Subcutaneous adipose tissue (tissue), 4 donors: ENCODE data around the gene OR5K2. TPM values are rescaled to one million over a fixed set of nuclear protein-coding genes. Genes with fewer than 3 reads are reported as not detected.

ENCODE experiments used
- total RNA-seq, 4 donors: library from RNA; depleted of rRNA; stranded (reverse); fragments of >200 nt; gene quantifications; one replicate each; pipeline ENCODE4 v1.1.0, GENCODE V29; 2016
- TF ChIP-seq, protein P1 (sequence below): fragments of 450-650 bp; IDR thresholded peaks from one replicate; pipeline ENCODE4 v1.5.1; 2016; ENCODE audit warnings: low read depth, mild to moderate bottlenecking, control low read depth, antibody characterized with exemption, moderate library complexity

The OR5K2 gene
- total RNA-seq, result not detected

DNA sequence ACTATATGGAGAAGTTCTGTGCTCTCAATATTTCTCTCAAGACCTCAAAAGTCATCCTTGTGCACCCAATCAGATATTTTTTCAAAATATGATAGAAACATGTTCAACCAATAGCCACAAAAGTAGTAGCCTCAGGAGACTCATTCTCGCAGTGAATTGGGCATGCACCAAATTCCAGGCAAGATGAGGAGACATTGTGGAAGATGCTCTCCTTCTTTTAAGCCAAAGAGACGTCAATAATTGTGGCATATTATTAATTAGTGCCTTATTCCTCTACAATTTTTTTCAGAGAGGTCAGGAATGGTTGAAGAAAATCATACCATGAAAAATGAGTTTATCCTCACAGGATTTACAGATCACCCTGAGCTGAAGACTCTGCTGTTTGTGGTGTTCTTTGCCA lies at the start of gene OR5K2:
OR5K2 (plus strand) TSS at position 301 of the 400 bp plus-strand sequence; CDS start at position 301, 0 bp downstream.
- TF ChIP-seq, protein P1, sequence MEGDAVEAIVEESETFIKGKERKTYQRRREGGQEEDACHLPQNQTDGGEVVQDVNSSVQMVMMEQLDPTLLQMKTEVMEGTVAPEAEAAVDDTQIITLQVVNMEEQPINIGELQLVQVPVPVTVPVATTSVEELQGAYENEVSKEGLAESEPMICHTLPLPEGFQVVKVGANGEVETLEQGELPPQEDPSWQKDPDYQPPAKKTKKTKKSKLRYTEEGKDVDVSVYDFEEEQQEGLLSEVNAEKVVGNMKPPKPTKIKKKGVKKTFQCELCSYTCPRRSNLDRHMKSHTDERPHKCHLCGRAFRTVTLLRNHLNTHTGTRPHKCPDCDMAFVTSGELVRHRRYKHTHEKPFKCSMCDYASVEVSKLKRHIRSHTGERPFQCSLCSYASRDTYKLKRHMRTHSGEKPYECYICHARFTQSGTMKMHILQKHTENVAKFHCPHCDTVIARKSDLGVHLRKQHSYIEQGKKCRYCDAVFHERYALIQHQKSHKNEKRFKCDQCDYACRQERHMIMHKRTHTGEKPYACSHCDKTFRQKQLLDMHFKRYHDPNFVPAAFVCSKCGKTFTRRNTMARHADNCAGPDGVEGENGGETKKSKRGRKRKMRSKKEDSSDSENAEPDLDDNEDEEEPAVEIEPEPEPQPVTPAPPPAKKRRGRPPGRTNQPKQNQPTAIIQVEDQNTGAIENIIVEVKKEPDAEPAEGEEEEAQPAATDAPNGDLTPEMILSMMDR, result no peak

DNA sequence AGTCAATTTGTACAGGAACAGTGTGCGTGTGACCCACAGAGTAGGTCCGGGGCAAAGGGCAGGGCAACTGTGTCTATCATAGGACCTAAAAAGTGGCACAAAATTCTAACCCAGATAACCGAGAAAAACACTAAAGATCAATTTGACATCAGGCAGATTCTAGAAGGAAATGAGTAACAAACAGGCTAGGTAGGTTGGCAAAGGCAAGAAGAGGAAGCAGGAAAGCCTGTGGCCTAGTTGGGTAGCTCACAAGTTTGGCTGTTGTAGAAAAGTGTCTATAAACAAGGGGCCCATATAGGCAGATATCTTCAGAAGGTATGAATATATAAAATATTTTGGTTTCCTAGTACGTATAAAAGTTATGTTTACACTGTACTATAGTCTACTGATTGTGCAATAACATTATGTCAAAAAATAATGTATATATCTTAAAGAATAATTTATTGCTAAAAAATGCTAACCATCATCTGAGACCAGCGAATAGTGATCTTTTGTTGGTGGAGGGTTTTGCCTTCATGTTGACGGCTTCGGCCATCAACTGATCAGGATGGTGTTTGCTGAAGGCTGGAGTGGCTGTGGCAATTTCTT lies 47.8 kb upstream of the OR5K2 start:
- TF ChIP-seq, protein P1, result no peak

DNA sequence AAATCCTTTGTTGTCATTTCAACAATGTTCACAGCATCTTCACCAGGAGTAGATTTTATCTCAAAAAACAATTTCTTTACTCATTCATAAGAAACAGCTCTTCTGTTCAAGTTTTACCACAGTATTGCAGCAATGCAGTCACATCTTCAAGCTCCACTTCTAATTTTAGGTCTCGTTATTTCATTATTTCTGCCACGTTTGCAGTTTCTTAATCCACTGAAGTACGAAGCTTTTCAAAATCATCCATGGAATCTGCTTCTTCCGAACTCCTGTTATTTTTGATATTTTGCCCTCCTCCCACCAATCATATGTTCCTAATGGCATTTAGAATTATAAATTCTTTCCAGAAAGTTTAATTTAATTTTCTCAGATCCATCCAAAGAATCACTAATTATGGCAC lies 47.1 kb upstream of the OR5K2 start:
- TF ChIP-seq, protein P1, result no peak

DNA sequence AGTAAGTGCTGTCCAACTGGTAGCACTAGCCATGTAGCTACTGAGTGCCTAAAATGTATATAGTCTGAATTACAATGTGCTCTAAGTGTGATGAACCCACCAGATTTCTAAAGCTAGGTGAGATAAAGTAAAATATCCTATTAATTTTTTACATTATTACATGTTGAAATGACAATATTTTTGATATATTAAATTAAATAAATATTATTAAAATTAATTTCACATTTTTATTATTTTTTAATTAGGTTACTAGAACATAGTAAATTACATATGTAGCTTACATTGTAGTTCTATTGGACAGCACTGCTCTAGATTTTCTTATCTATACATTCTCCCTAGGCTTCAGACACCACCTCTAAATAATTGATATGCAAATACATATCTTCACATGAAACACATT lies 43.7 kb upstream of the OR5K2 start:
- TF ChIP-seq, protein P1, result no peak

DNA sequence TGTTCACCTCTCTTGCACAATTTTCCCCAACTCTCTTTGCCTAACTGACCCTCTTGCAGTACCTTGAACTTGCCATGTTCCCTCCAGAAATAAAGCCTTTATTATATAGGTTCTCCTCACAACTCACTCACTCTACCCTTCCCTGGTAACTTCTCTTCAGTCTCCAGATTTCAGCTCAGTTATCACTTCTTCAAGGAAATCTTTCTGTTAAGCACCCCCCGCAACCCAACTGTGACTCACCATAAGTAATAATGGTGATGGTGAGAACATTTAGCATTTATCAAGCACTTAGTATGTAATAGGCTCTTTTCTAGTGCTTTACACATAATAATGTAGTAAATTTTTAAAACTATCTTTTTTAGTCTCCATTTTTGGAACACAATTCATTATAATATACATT lies 42.6 kb upstream of the OR5K2 start:
- TF ChIP-seq, protein P1, result no peak

DNA sequence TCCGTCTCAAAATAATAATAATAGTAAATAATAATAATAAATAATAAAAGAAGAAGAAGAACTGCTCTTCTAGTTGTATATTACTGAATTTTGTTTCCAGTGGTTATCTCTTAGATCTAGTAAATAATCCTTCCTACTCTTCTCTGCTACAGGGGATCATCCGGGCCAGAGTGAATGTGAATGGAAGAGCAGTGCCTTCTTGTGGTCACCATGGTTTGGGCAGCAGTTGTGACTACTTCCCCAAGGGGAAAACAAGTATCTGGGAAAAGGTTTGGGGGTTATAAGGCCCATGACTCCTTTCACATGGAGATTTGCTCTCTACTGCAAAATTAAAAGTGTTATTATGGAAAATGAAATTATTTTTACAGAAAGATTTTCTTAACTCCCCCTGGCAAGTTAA lies 39.9 kb upstream of the OR5K2 start:
- TF ChIP-seq, protein P1, result no peak

DNA sequence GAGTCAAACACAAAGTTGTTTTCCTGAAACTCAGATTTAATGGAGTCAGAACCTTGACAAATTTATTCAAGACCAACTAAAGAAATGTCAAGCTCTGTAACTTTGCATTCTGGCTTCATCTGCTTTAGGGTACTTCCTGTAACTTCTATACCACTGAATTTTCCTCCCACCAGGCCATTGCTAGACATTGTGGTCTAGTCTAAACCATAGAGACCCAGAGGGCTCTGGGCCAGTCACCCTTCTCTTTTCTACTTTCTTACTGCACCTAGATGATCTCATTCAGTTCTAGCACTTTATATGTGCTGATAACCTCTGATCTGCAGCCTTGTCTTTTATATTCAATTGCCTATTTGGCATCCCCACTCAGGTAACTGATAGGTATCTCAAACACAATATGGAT lies 37.3 kb upstream of the OR5K2 start:
- TF ChIP-seq, protein P1, result no peak
